ENCODE data around the gene SNX9. TPM values are rescaled to one million over a fixed set of nuclear protein-coding genes. Genes with fewer than 3 reads are reported as not detected.
"Not testable (repeated sequence)": the region's sequence is repeated elsewhere in the genome, so short reads cannot be mapped to it uniquely, and the experiment has no call there.

The SNX9 gene
- total and polyA plus RNA-seq, 10 of the 15 experiments (the other 5 are each of a cell fraction or from before 2014, with no cell fraction given): 0.03 to 2.0 (median 0.37) TPM

- TF ChIP-seq EZH2 (IDR thresholded peaks at IDR 0.05; ENCODE audit: borderline replicate concordance, control insufficient read depth, low read depth, low read length): no peak
These were observed 31.6 kb upstream of the SNX9 start (continued) for GRCh38 chr6:157791450-157791849.

- H3K79me2 ChIP-seq (ENCODE audit: control insufficient read depth, insufficient read depth, low read length): no peaks in the 10 kb centered on the region
- FAIRE-seq (no peak), DNase-seq (ENCODE audit: low read depth, low spot score) (no peak), ATAC-seq (no peak)
- intact Hi-C loops (cut with micrococcal nuclease; ENCODE audit: unreplicated experiment): no loop called here
- H3K4me1 ChIP-seq (ENCODE audit: control insufficient read depth, insufficient read depth, low read length): no peaks in the 10 kb centered on the region
- no peak overlapping the region for H2AFZ ChIP-seq (ENCODE audit: control insufficient read depth, low read depth, low read length)
- no peak overlapping the region for H3K9ac ChIP-seq (ENCODE audit: control insufficient read depth, insufficient read depth, low read length)
- BruUV-seq (replicated peaks): no TSS peak
- no peak overlapping the region for H3K4me3 ChIP-seq
- no peaks in the 10 kb centered on the region for H3K36me3 ChIP-seq (ENCODE audit: control insufficient read depth in 2 of 2, insufficient read depth in 2 of 2, low read length in 1 of 2)
- ChIA-PET POLR2A (interaction anchor here (0.7 kb wide), 1 partner anchor 215 kb away, joined by 4 read pairs; no protein-coding TSS in a partner anchor), CTCF (interaction anchor here (0.5 to 2.0 kb wide), 5 partner anchors 15 to 278 kb away, joined by 3 to 6 read pairs (median 3); no protein-coding TSS in a partner anchor), SMC1A (ENCODE audit: uncharacterized antibody, unreplicated experiment) (interaction anchor here (1.5 kb wide), 1 partner anchor 11 kb away, joined by 4 read pairs; no protein-coding TSS in a partner anchor), RAD21 (ENCODE audit: unreplicated experiment) (no interaction called here)
- no peak overlapping the region for H3K27ac ChIP-seq (ENCODE audit: control insufficient read depth, insufficient read depth)
- H4K20me1 ChIP-seq (ENCODE audit: control insufficient read depth, insufficient read depth): no peaks in the 10 kb centered on the region
- H3K4me2 ChIP-seq (ENCODE audit: control insufficient read depth, insufficient read depth): no peak overlapping the region
- no peaks in the 10 kb centered on the region; the same call in 2 of the 3 replicates for H3K9me3 ChIP-seq (replicated peaks; ENCODE audit: control insufficient read depth, insufficient read depth, low read length)
- peaks cover 0 to 1% of the 10 kb centered on the region in 2 experiments; a peak in 2 of 4 replicates for H3K27me3 ChIP-seq (replicated peaks in 1 of 2; ENCODE audit: control insufficient read depth in 2 of 2, insufficient read depth in 2 of 2, low read length in 1 of 2)
- in situ Hi-C loops (cut with MboI): no loop called here
- TF ChIP-seq CBX3 (IDR thresholded peaks at IDR 0.05; ENCODE audit: borderline replicate concordance, low read depth) (no peak), NRF1 (conservative IDR thresholded peaks at IDR 0.05; ENCODE audit: low read depth, low read length) (no peak), EZH2 (IDR thresholded peaks at IDR 0.05; ENCODE audit: borderline replicate concordance, control insufficient read depth, low read depth, low read length) (no peak), TCF3 (IDR thresholded peaks at IDR 0.05; ENCODE audit: borderline replicate concordance, insufficient read depth, low read depth, low read length) (no peak), HDGF (IDR thresholded peaks at IDR 0.05) (no peak), IRF4 (IDR thresholded peaks at IDR 0.05; ENCODE audit: low read depth, low read length) (no peak), BACH1 (IDR thresholded peaks at IDR 0.05; ENCODE audit: borderline replicate concordance) (no peak)
- 91% methylated on average over 2 of the region's 2 CpGs for WGBS (ENCODE audit: insufficient coverage, insufficient replicate concordance, low lambda C conversion rate, missing lambda C conversion rate)
These were observed 30.4 kb upstream of the SNX9 start for GRCh38 chr6:157792671-157793070.

- ChIA-PET CTCF (interaction anchor here (1.1 to 2.0 kb wide), 3 partner anchors 14 to 79 kb away, joined by 3 to 6 read pairs (median 3); no protein-coding TSS in a partner anchor), SMC1A (ENCODE audit: uncharacterized antibody, unreplicated experiment) (interaction anchor here (0.6 to 0.9 kb wide), 3 partner anchors 23 to 80 kb away, joined by 3 read pairs; no protein-coding TSS in a partner anchor)
- H3K27me3 ChIP-seq (replicated peaks in 1 of 2; ENCODE audit: control insufficient read depth in 2 of 2, insufficient read depth in 2 of 2, low read length in 1 of 2); BruUV-seq (replicated peaks); FAIRE-seq; in situ Hi-C loops (cut with MboI); H3K36me3 ChIP-seq (ENCODE audit: control insufficient read depth in 2 of 2, insufficient read depth in 2 of 2, low read length in 1 of 2); H3K4me2 ChIP-seq (ENCODE audit: control insufficient read depth, insufficient read depth); H4K20me1 ChIP-seq (ENCODE audit: control insufficient read depth, insufficient read depth); H3K9me3 ChIP-seq (replicated peaks; ENCODE audit: control insufficient read depth, insufficient read depth, low read length); intact Hi-C loops (cut with micrococcal nuclease; ENCODE audit: unreplicated experiment); H3K4me3 ChIP-seq; ATAC-seq; H3K4me1 ChIP-seq (ENCODE audit: control insufficient read depth, insufficient read depth, low read length); H2AFZ ChIP-seq (ENCODE audit: control insufficient read depth, low read depth, low read length); H3K9ac ChIP-seq (ENCODE audit: control insufficient read depth, insufficient read depth, low read length); H3K79me2 ChIP-seq (ENCODE audit: control insufficient read depth, insufficient read depth, low read length); H3K27ac ChIP-seq (ENCODE audit: control insufficient read depth, insufficient read depth); RAD21 ChIA-PET (ENCODE audit: unreplicated experiment); POLR2A ChIA-PET; DNase-seq (ENCODE audit: low read depth, low spot score): not testable (repeated sequence)
- WGBS (ENCODE audit: insufficient coverage, insufficient replicate concordance, low lambda C conversion rate, missing lambda C conversion rate): 59% methylated on average over 5 of the region's 5 CpGs
These were observed 29.0 kb upstream of the SNX9 start for GRCh38 chr6:157794012-157794411.
